WTC11 (cell line): Measurements from ENCODE around the gene NBEA. TPM values are rescaled to one million over a fixed set of nuclear protein-coding genes. Genes with fewer than 3 reads are reported as not detected.
A peak's percentile ranks its signal among the peaks of the same experiment; 100 is the strongest.

ENCODE experiments used
- ATAC-seq: fragments of 200-7000 bp; cut with Tn5 transposase; 2 replicates; pipeline ENCODE4 v1.10.0; 2021; ENCODE audit warnings: mild to moderate bottlenecking, moderate library complexity
- CTCF ChIA-PET: fragments of 300-600 bp; sonication (Branson Sonifier 250); formaldehyde crosslinking; loops from one replicate; lab custom pipeline; 2021; ENCODE audit warnings: antibody characterized with exemption; lab: Charles Lee
- POLR2A ChIA-PET: fragments of 350-600 bp; sonication (Branson Sonifier 250); formaldehyde crosslinking; loops from one replicate; lab custom pipeline; 2021; ENCODE audit warnings: antibody characterized with exemption; lab: Charles Lee
- DNase-seq: peaks from one replicate; pipeline ENCODE4 v3.0.0; 2021; ENCODE audit warnings: low spot score
- H3K27ac Mint-ChIP-seq: 2 replicates; pipeline ENCODE4 v1.8.0; 2021; ENCODE audit warnings: mixed read lengths
- H3K27me3 Mint-ChIP-seq: 2 replicates; pipeline ENCODE4 v1.8.0; 2021; ENCODE audit warnings: low read depth, mild to moderate bottlenecking, moderate library complexity, mixed read lengths
- H3K36me3 Mint-ChIP-seq: 2 replicates; pipeline ENCODE4 v1.8.0; 2021; ENCODE audit warnings: mixed read lengths
- H3K4me1 Mint-ChIP-seq: 2 replicates; pipeline ENCODE4 v1.8.0; 2022; ENCODE audit warnings: mixed read lengths
- H3K4me3 Mint-ChIP-seq: 2 replicates; pipeline ENCODE4 v1.8.0; 2021; ENCODE audit warnings: mild to moderate bottlenecking, moderate library complexity, mixed read lengths
- H3K9me3 Mint-ChIP-seq: 2 replicates; pipeline ENCODE4 v1.8.0; 2021; ENCODE audit warnings: mixed read lengths
- ATF1 ChIP-seq: sonication (generic); formaldehyde crosslinking; IDR thresholded peaks from 2 replicates; pipeline ENCODE4 v1.8.1; 2023; ENCODE audit warnings: mild to moderate bottlenecking, moderate library complexity, missing genetic modification reagents
- ELF4 ChIP-seq: sonication (generic); formaldehyde crosslinking; IDR thresholded peaks from 2 replicates; pipeline ENCODE4 v1.8.1; 2022; ENCODE audit warnings: low read depth, mild to moderate bottlenecking, moderate library complexity, missing genetic modification reagents
- GTF2I ChIP-seq: fragments of 250-450 bp; sonication (Bioruptor Pico); conservative IDR thresholded peaks from 2 replicates; pipeline ENCODE4 v1.4.0; 2021; ENCODE audit warnings: mild to moderate bottlenecking
- IRF2 ChIP-seq: sonication (generic); formaldehyde crosslinking; IDR thresholded peaks from 2 replicates; pipeline ENCODE4 v1.8.0; 2022; ENCODE audit warnings: low read depth, missing genetic modification reagents, borderline replicate concordance
- JUN ChIP-seq: sonication (generic); formaldehyde crosslinking; IDR thresholded peaks from 2 replicates; pipeline ENCODE4 v1.8.0; 2023; ENCODE audit warnings: mild to moderate bottlenecking, missing genetic modification reagents
- MLX ChIP-seq: sonication (generic); formaldehyde crosslinking; IDR thresholded peaks from 2 replicates; pipeline ENCODE4 v1.8.1; 2023; ENCODE audit warnings: mild to moderate bottlenecking, missing genetic modification reagents, moderate library complexity
- MXD4 ChIP-seq: fragments of 250-450 bp; sonication (Bioruptor Pico); IDR thresholded peaks from 2 replicates; pipeline ENCODE4 v1.8.0; 2021; ENCODE audit warnings: mild to moderate bottlenecking, moderate library complexity, borderline replicate concordance
- OVOL2 ChIP-seq: fragments of 250-450 bp; sonication (Bioruptor Pico); IDR thresholded peaks from 2 replicates; pipeline ENCODE4 v1.9.0; 2021; ENCODE audit warnings: mild to moderate bottlenecking, borderline replicate concordance
- SOX15 ChIP-seq: fragments of 250-450 bp; sonication (Bioruptor Pico); IDR thresholded peaks from 2 replicates; pipeline ENCODE4 v1.9.0; 2021; ENCODE audit warnings: mild to moderate bottlenecking
- TEAD4 ChIP-seq: sonication (generic); formaldehyde crosslinking; IDR thresholded peaks from 2 replicates; pipeline ENCODE4 v1.8.0; 2022; ENCODE audit warnings: mild to moderate bottlenecking, missing genetic modification reagents
- USF1 ChIP-seq: sonication (generic); formaldehyde crosslinking; IDR thresholded peaks from 2 replicates; pipeline ENCODE4 v1.8.0; 2022; ENCODE audit warnings: mild to moderate bottlenecking, missing genetic modification reagents
- ZNF219 ChIP-seq: sonication (generic); formaldehyde crosslinking; IDR thresholded peaks from 2 replicates; pipeline ENCODE4 v1.8.0; 2023; ENCODE audit warnings: missing genetic modification reagents, mild to moderate bottlenecking, borderline replicate concordance
- ZNF232 ChIP-seq: sonication (generic); formaldehyde crosslinking; IDR thresholded peaks from 2 replicates; pipeline ENCODE4 v1.8.0; 2022; ENCODE audit warnings: mild to moderate bottlenecking, missing genetic modification reagents
- ZNF281 ChIP-seq: sonication (generic); formaldehyde crosslinking; IDR thresholded peaks from 2 replicates; pipeline ENCODE4 v1.8.0; 2023; ENCODE audit warnings: mild to moderate bottlenecking, missing genetic modification reagents
- ZNF317 ChIP-seq: sonication (generic); formaldehyde crosslinking; IDR thresholded peaks from 2 replicates; pipeline ENCODE4 v1.8.1; 2023; ENCODE audit warnings: low read depth, mild to moderate bottlenecking, moderate library complexity, missing genetic modification reagents, borderline replicate concordance
- ZNF416 ChIP-seq: fragments of 250-450 bp; sonication (Bioruptor Pico); IDR thresholded peaks from 2 replicates; pipeline ENCODE4 v1.9.0; 2021; ENCODE audit warnings: mild to moderate bottlenecking, inconsistent platforms
- ZNF425 ChIP-seq: fragments of 250-450 bp; sonication (Bioruptor Pico); conservative IDR thresholded peaks from 2 replicates; pipeline ENCODE4 v1.9.0; 2021; ENCODE audit warnings: mild to moderate bottlenecking
- total RNA-seq: library from RNA; stranded (reverse); gene quantifications from 3 replicates; pipeline ENCODE4 v1.2.3, GENCODE V29; 2021
- TF ChIP-seq, protein P1 (sequence below): sonication (generic); formaldehyde crosslinking; conservative IDR thresholded peaks from 2 replicates; pipeline ENCODE4 v1.8.1; 2023; ENCODE audit warnings: mild to moderate bottlenecking, low read depth, missing genetic modification reagents, moderate library complexity
- TF ChIP-seq, protein P2 (sequence below): sonication (generic); formaldehyde crosslinking; IDR thresholded peaks from 2 replicates; pipeline ENCODE4 v1.8.1; 2022; ENCODE audit warnings: mild to moderate bottlenecking, moderate library complexity, missing genetic modification reagents

NBEA gene
- total RNA-seq, 1 experiment from 2014 or later = 20.9 TPM

DNA sequence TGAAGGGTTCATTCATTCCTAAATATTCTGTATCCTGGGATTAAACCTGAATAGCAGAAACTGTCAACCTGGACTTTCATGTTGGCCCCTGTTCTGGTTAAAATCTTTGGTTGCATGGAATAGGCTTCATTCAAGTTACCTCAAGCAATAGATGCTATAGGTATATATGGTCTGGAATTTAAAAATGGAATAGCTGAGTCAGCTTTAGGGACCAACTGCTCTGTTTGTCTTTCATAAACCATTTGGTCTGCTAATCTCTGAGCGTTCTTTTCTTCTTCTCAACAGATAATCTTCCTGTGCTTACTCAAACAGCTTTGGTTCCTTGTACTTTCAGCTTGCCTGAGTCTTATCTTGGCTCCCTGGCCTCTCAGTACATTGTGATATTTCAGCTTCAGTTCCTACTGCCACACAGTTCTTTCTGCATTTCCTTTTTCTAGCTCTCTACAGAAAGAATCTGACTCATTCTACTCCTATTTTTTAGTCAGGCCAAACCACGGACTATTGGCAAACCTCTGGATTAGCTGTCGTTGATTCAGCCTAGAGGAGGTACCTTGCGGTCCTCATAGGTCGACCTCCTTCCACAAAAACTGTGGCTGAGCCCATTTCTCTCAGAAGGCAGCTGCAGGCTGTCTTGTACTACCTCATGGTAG lies 570.3 kb downstream of the NBEA start:
- no peak for DNase-seq
- no peak overlapping the region for H3K4me3 Mint-ChIP-seq
- H3K27ac Mint-ChIP-seq = no peak overlapping the region
- ATAC-seq = 0 out of 2 replicates have a peak, but pooled peaks have one; percentile 28
- ChIA-PET POLR2A (interaction anchor here (0.5 to 1.1 kb wide), 5 partner anchors 12 to 1993 kb away, joined by 3 to 5 read pairs (median 3); no protein-coding TSS in a partner anchor), CTCF (no interaction called here)
- TF ChIP-seq ZNF219 (CRISPR knock-in tag) (no peak), ELF4 (CRISPR knock-in tag) (no peak), TEAD4 (CRISPR knock-in tag) (no peak), ZNF416 (CRISPR knock-in tag) (no peak), ZNF317 (no peak), ZNF425 (no peak), ZNF281 (CRISPR knock-in tag) (no peak), GTF2I (CRISPR knock-in tag) (no peak), ATF1 (CRISPR knock-in tag) (no peak), ZNF232 (no peak), USF1 (CRISPR knock-in tag) (no peak), MXD4 (CRISPR knock-in tag) (no peak), IRF2 (no peak), OVOL2 (CRISPR knock-in tag) (no peak), JUN (CRISPR knock-in tag) (no peak), SOX15 (CRISPR knock-in tag) (no peak), MLX (CRISPR knock-in tag) (no peak)
- TF ChIP-seq, protein P1, sequence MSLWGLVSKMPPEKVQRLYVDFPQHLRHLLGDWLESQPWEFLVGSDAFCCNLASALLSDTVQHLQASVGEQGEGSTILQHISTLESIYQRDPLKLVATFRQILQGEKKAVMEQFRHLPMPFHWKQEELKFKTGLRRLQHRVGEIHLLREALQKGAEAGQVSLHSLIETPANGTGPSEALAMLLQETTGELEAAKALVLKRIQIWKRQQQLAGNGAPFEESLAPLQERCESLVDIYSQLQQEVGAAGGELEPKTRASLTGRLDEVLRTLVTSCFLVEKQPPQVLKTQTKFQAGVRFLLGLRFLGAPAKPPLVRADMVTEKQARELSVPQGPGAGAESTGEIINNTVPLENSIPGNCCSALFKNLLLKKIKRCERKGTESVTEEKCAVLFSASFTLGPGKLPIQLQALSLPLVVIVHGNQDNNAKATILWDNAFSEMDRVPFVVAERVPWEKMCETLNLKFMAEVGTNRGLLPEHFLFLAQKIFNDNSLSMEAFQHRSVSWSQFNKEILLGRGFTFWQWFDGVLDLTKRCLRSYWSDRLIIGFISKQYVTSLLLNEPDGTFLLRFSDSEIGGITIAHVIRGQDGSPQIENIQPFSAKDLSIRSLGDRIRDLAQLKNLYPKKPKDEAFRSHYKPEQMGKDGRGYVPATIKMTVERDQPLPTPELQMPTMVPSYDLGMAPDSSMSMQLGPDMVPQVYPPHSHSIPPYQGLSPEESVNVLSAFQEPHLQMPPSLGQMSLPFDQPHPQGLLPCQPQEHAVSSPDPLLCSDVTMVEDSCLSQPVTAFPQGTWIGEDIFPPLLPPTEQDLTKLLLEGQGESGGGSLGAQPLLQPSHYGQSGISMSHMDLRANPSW = no peak
- TF ChIP-seq, protein P2, sequence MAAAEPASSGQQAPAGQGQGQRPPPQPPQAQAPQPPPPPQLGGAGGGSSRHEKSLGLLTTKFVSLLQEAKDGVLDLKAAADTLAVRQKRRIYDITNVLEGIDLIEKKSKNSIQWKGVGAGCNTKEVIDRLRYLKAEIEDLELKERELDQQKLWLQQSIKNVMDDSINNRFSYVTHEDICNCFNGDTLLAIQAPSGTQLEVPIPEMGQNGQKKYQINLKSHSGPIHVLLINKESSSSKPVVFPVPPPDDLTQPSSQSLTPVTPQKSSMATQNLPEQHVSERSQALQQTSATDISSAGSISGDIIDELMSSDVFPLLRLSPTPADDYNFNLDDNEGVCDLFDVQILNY (CRISPR knock-in tag) = no peak
- H3K4me1 Mint-ChIP-seq = peaks cover 11% of the 10 kb centered on the region
- H3K27me3 Mint-ChIP-seq = no peaks in the 10 kb centered on the region
- no peaks in the 10 kb centered on the region for H3K36me3 Mint-ChIP-seq
- no peaks in the 10 kb centered on the region for H3K9me3 Mint-ChIP-seq
